Right lobe of liver (tissue), 6 donors: ENCODE results near the gene NFIA. TPM values are rescaled to one million over a fixed set of nuclear protein-coding genes. Genes with fewer than 3 reads are reported as not detected.

ENCODE experiments used
- ATAC-seq, 4 donors: fragments of 200-7000 bp; cut with Tn5 transposase; one replicate each; pipeline ENCODE4 v1.9.1; 2020; ENCODE audit warnings: mild to moderate bottlenecking in 4 of 4, moderate library complexity in 4 of 4
- DNase-seq, 3 donors: peaks; one replicate each; pipeline ENCODE4 v3.0.0-alpha.2; 2020
- H3K27ac ChIP-seq, 3 donors: fragments of 200-600 bp; one replicate each; pipeline ENCODE4 v1.8.0; 2022
- H3K27me3 ChIP-seq, 2 donors: fragments of 200-600 bp; one replicate each; pipeline ENCODE4 v1.8.0; 2022
- H3K36me3 ChIP-seq, 4 donors: fragments of 200-600 bp; sonication (generic) in 1 of 4; one replicate each; pipeline versions ENCODE4 v1.5.1 to v1.8.0; 2017 to 2022; ENCODE audit warnings: control low read depth in 1 of 4
- H3K4me1 ChIP-seq, 4 donors: fragments of 200-600 bp; sonication (generic) in 1 of 4; one replicate each; pipeline versions ENCODE4 v1.5.1 to v1.8.0; 2017 to 2022; ENCODE audit warnings: control low read depth in 1 of 4
- H3K4me3 ChIP-seq, 3 donors: fragments of 200-600 bp; one replicate each; pipeline ENCODE4 v1.8.0; 2022
- H3K9me3 ChIP-seq, 4 donors: fragments of 200-600 bp; sonication (generic) in 1 of 4; one replicate each; pipeline versions ENCODE4 v1.5.1 to v1.8.0; 2017 to 2022; ENCODE audit warnings: control low read depth in 1 of 4
- POLR2A ChIP-seq: fragments of 450-650 bp; IDR thresholded peaks from one replicate; pipeline ENCODE4 v1.6.1; 2017; ENCODE audit warnings: antibody characterized with exemption, mild to moderate bottlenecking
- WGBS: methylation state at CpG from one replicate; pipeline ENCODE4 v1.1.6; 2018; ENCODE audit warnings: low coverage, low lambda C conversion rate; ENCODE audit not compliant: insufficient coverage; ENCODE audit errors: missing lambda C conversion rate; 5-methylcytosine and 5-hydroxymethylcytosine counted together
- intact Hi-C, 2 donors: fragments of 100-400 bp; cut with DNase I; formaldehyde crosslinking; loops; one replicate each; pipeline versions ENCODE4 v1.11.2 to v1.14.1; 2022
- total RNA-seq, 6 experiments: library from RNA; depleted of rRNA in 2 of 6; stranded (reverse); fragments of >200 nt in 2 of 6; fragmentation: NEBNext Ultra II Directional in 3 of 6; extraction: Animal tissue kit (Norgen Biotek cat#: 25700) in 3 of 6; gene quantifications; one replicate each; pipeline versions ENCODE4 v1.1.0 to v1.2.4, GENCODE V29; 2016 to 2023
- TF ChIP-seq, protein P1 (sequence below), 4 donors: fragments of 200-600 bp in 3 of 4; fragments of 450-650 bp in 1 of 4; IDR thresholded peaks; one replicate each; pipeline versions ENCODE4 v1.5.1 to v1.8.0; 2016 to 2022; ENCODE audit warnings: antibody characterized with exemption in 4 of 4, mild to moderate bottlenecking in 2 of 4
- donor health status: DM: no; HTN: yes; CAD: no.
- donor health status: DM: no; HTN: no; CAD: no.
- donor health status: DM: no; HTN: no; CAD: no.
- donor health status: DM: no; HTN: yes; CAD: no.
- donor health status: DM: no; HTN: yes; CAD: no.

The NFIA gene
- total RNA-seq, 6 experiments from 2014 or later = 36.7 to 97.2 (median 57.9) TPM

- ATAC-seq (no peak), DNase-seq (no peak)
- peaks cover 0 to 12% (median 0%) of the 10 kb centered on the region in 4 donors for H3K4me1 ChIP-seq
- WGBS = 78% methylated on average over 4 of the region's 4 CpGs
- H3K27me3 ChIP-seq = no peaks in the 10 kb centered on the region
- TF ChIP-seq POLR2A = no peak
- TF ChIP-seq, protein P1, sequence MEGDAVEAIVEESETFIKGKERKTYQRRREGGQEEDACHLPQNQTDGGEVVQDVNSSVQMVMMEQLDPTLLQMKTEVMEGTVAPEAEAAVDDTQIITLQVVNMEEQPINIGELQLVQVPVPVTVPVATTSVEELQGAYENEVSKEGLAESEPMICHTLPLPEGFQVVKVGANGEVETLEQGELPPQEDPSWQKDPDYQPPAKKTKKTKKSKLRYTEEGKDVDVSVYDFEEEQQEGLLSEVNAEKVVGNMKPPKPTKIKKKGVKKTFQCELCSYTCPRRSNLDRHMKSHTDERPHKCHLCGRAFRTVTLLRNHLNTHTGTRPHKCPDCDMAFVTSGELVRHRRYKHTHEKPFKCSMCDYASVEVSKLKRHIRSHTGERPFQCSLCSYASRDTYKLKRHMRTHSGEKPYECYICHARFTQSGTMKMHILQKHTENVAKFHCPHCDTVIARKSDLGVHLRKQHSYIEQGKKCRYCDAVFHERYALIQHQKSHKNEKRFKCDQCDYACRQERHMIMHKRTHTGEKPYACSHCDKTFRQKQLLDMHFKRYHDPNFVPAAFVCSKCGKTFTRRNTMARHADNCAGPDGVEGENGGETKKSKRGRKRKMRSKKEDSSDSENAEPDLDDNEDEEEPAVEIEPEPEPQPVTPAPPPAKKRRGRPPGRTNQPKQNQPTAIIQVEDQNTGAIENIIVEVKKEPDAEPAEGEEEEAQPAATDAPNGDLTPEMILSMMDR (IDR thresholded peaks at IDR 0.05) = no peak
- intact Hi-C loops = no loop called here
- H3K4me3 ChIP-seq = no peak overlapping the region
- no peak overlapping the region for H3K27ac ChIP-seq
- no peaks in the 10 kb centered on the region for H3K9me3 ChIP-seq
- peaks cover 0 to 9% (median 0%) of the 10 kb centered on the region in 4 donors for H3K36me3 ChIP-seq
These were observed 190.9 kb downstream of the NFIA start for GRCh38 chr1:61273167-61273705.

DNA sequence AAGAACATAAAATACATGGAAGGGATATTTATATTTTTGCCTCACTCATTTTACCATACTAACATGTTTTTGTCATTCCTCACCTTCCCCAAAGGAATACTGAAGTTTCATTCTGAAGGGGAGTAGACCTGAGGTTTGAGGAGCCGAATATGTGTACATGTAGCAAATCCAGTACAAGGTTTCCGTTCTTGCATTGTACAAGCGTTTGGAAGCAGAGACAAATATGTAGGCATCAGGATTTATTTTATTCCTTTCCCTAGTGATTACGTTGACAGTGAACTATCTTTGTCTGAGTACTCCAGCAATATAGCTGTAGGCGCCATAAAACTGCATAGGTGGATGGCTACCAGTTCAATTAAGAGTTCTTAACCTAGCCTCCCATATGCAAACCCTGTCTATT is 191.5 kb downstream of the NFIA start:
- TF ChIP-seq, protein P1 (IDR thresholded peaks at IDR 0.05) = no peak
- TF ChIP-seq POLR2A = no peak
- intact Hi-C loops = no loop called here
- ATAC-seq (no peak), DNase-seq (no peak)
- Histone ChIP-seq H3K27ac (no peak overlapping the region), H3K27me3 (no peaks in the 10 kb centered on the region), H3K4me3 (no peak overlapping the region), H3K4me1 (peaks cover 0 to 7% (median 0%) of the 10 kb centered on the region in 4 donors), H3K36me3 (peaks cover 0 to 9% (median 0%) of the 10 kb centered on the region in 4 donors), H3K9me3 (no peaks in the 10 kb centered on the region)
- 89% methylated on average over 5 of the region's 5 CpGs for WGBS

GRCh38 chr1:61274939-61275338 is 192.6 kb downstream of the NFIA start:
- DNase-seq (no peak), ATAC-seq (no peak)
- no peak overlapping the region for H3K27ac ChIP-seq
- no peak overlapping the region for H3K4me3 ChIP-seq
- H3K36me3 ChIP-seq = peaks cover 0 to 9% (median 0%) of the 10 kb centered on the region in 4 donors
- TF ChIP-seq, protein P1 (IDR thresholded peaks at IDR 0.05) = no peak
- TF ChIP-seq POLR2A = no peak
- WGBS = 74% methylated on average over 7 of the region's 7 CpGs
- no peaks in the 10 kb centered on the region for H3K4me1 ChIP-seq
- H3K27me3 ChIP-seq = no peaks in the 10 kb centered on the region
- intact Hi-C loops = no loop called here
- H3K9me3 ChIP-seq = no peaks in the 10 kb centered on the region

- Histone ChIP-seq H3K36me3 (peaks cover 0 to 9% (median 0%) of the 10 kb centered on the region in 4 donors), H3K4me3 (no peak overlapping the region), H3K27me3 (no peaks in the 10 kb centered on the region), H3K27ac (no peak overlapping the region), H3K9me3 (no peaks in the 10 kb centered on the region), H3K4me1 (no peaks in the 10 kb centered on the region)
- 87% methylated on average over 3 of the region's 3 CpGs for WGBS
- TF ChIP-seq, protein P1 (IDR thresholded peaks at IDR 0.05) = no peak
- no peak for TF ChIP-seq POLR2A
- DNase-seq = no peak
- ATAC-seq = no peak
- intact Hi-C loops = no loop called here
These were observed 193.9 kb downstream of the NFIA start for GRCh38 chr1:61276246-61276645.
